Testis (tissue), 3 donors: Measurements from ENCODE around the gene FAM78B. TPM values are rescaled to one million over a fixed set of nuclear protein-coding genes. Genes with fewer than 3 reads are reported as not detected.

Experiments
- DNase-seq: peaks from one replicate; pipeline ENCODE4 v3.0.0-alpha.2; 2019
- H3K27ac ChIP-seq, 2 donors: fragments of 200-600 bp; sonication (generic); one replicate each; pipeline ENCODE4 v1.5.1; 2019
- H3K27me3 ChIP-seq: fragments of 200-600 bp; sonication (generic); one replicate; pipeline ENCODE4 v1.5.1; 2019
- H3K36me3 ChIP-seq: fragments of 200-600 bp; sonication (generic); one replicate; pipeline ENCODE4 v1.5.1; 2017; ENCODE audit warnings: low read depth; ENCODE audit errors: missing control alignments
- H3K4me1 ChIP-seq: fragments of 200-600 bp; sonication (generic); one replicate; pipeline ENCODE4 v1.5.1; 2019
- H3K4me3 ChIP-seq, 2 donors: fragments of 200-600 bp; sonication (generic); one replicate each; pipeline ENCODE4 v1.5.1; 2017 to 2019
- H3K9me3 ChIP-seq: fragments of 200-600 bp; sonication (generic); one replicate; pipeline ENCODE4 v1.5.1; 2017
- CTCF ChIP-seq, 3 experiments: fragments of 450-650 bp in 2 of 3; fragments of 200-600 bp in 1 of 3; sonication (generic) in 1 of 3; IDR thresholded peaks; one replicate each; pipeline ENCODE4 v1.5.1; 2016 to 2019; ENCODE audit warnings: antibody characterized with exemption in 3 of 3, mild to moderate bottlenecking in 2 of 3, moderate library complexity in 1 of 3
- POLR2A ChIP-seq: fragments of 450-650 bp; IDR thresholded peaks from one replicate; pipeline ENCODE4 v1.6.1; 2017; ENCODE audit warnings: antibody characterized with exemption, mild to moderate bottlenecking, moderate library complexity
- WGBS, 2 donors: methylation state at CpG; one replicate each; pipeline ENCODE4 v1.1.5; 2018; 5-methylcytosine and 5-hydroxymethylcytosine counted together
- intact Hi-C: fragments of 100-400 bp; cut with DNase I; formaldehyde crosslinking; loops from one replicate; pipeline ENCODE4 v1.15.1; 2023; ENCODE audit warnings: low total_unique reads
- microRNA counts, 2 donors: library from miRNA; unstranded; fragments of <30 nt; microRNA quantifications; one replicate each; lab custom pipeline; 2016
- microRNA-seq, 2 donors: library from miRNA; unstranded; fragments of <30 nt; microRNA quantifications; one replicate each; pipeline ENCODE4, GENCODE V29; 2016; ENCODE audit warnings: borderline number of aligned reads in 2 of 2, borderline replicate concordance in 1 of 2
- polyA plus RNA-seq: library from polyadenylated mRNA; stranded (reverse); fragments of 350-450 nt; fragmentation: Illumina TruSeq; extraction: RNeasy Lipid Tissue Mini Kit (QIAGEN cat#74804); gene quantifications from one replicate; pipeline ENCODE4 v1.2.3, GENCODE V29; 2014; ENCODE audit warnings: low read depth, low replicate concordance; ENCODE audit not compliant: insufficient read depth
- small RNA-seq, 2 donors: library from RNA; depleted of rRNA; stranded (forward); fragments of <200 nt; gene quantifications; one replicate each; pipeline ENCODE3, GENCODE V24; 2016
- total RNA-seq, 2 donors: library from RNA; depleted of rRNA; stranded (reverse); fragments of >200 nt; gene quantifications; one replicate each; pipeline ENCODE4 v1.2.3, GENCODE V29; 2016

Gene FAM78B
- total and polyA plus RNA-seq, 3 donors from 2014 or later = 5.0 to 19.8 (median 13.9) TPM

- no peak for DNase-seq
- Histone ChIP-seq H3K4me3 (no peak overlapping the region), H3K4me1 (no peaks in the 10 kb centered on the region), H3K27ac (no peak overlapping the region), H3K36me3 (no peaks in the 10 kb centered on the region), H3K9me3 (no peaks in the 10 kb centered on the region), H3K27me3 (no peaks in the 10 kb centered on the region)
- intact Hi-C loops = no loop called here
- 72 to 76% methylated on average over 2 of the region's 2 CpGs for WGBS, 2 donors
- no peak for TF ChIP-seq POLR2A
- TF ChIP-seq CTCF (IDR thresholded peaks at IDR 0.05) = no peak
Observed at GRCh38 chr1:166026143-166026542, 140.7 kb downstream of the FAM78B start.

GRCh38 chr1:166020210-166020609, 146.6 kb downstream of the FAM78B start:
- Histone ChIP-seq H3K27me3 (no peaks in the 10 kb centered on the region), H3K9me3 (no peaks in the 10 kb centered on the region), H3K4me1 (no peaks in the 10 kb centered on the region), H3K36me3 (no peaks in the 10 kb centered on the region), H3K4me3 (no peak overlapping the region), H3K27ac (no peak overlapping the region)
- DNase-seq = peak; percentile 19
- 17 to 34% methylated on average over 3 of the region's 3 CpGs for WGBS, 2 donors
- no peak for TF ChIP-seq CTCF (IDR thresholded peaks at IDR 0.05)
- TF ChIP-seq POLR2A = no peak
- intact Hi-C loops = no loop called here

MicroRNAs within 50 kb of the gene (microRNA counts, 767-probe panel; counts per million panel counts)
- microRNA hsa-miR-921 (lab: Ali Mortazavi, UCI) = 0 to 152 counts per million in 2 donors

Small RNA genes lying within 50 kb of the gene (microRNA-seq; reads per million reads assigned to microRNA genes)
- 0 reads per million in 2 donors for gene MIR921

Small RNA genes lying within 50 kb of the gene (small RNA-seq; reads per million reads assigned to genes)
- gene MIR921 (0 to 0.19 reads per million in 2 donors), gene RNA5SP64 (0 reads per million in 2 donors)
